PC-9 (cell line): ENCODE results near the gene ST7. TPM values are rescaled to one million over a fixed set of nuclear protein-coding genes. Genes with fewer than 3 reads are reported as not detected.
A peak's percentile ranks its signal among the peaks of the same experiment; 100 is the strongest.

ENCODE experiments used
- BruUV-seq: library from RNA; stranded (reverse); fragments of 400-500 nt; replicated peaks from 2 replicates; lab custom pipeline; 2021; lab: Mats Ljungman, UMichigan
- CTCF ChIA-PET: fragments of 300-600 bp; sonication (Branson Sonifier 250); formaldehyde crosslinking; loops from one replicate; lab custom pipeline; 2022; ENCODE audit warnings: antibody characterized with exemption; lab: Charles Lee
- POLR2A ChIA-PET: fragments of 300-600 bp; sonication (Branson Sonifier 250); formaldehyde crosslinking; loops from one replicate; lab custom pipeline; 2022; ENCODE audit warnings: antibody characterized with exemption; ENCODE audit not compliant: unreplicated experiment; lab: Charles Lee
- DNase-seq, 2 experiments: peaks; one replicate each; pipeline versions ENCODE4 v3.0.0 to v3.0.0-alpha.2; 2015 to 2022; ENCODE audit warnings: mixed read lengths in 1 of 2
- H2AFZ ChIP-seq: fragments of 200-600 bp; sonication (generic); 2 replicates; pipeline ENCODE4 v1.8.1; 2017; ENCODE audit warnings: antibody characterized with exemption
- H3F3A ChIP-seq: fragments of 200-600 bp; sonication (generic); 2 replicates; pipeline ENCODE4 v1.8.1; 2017; ENCODE audit warnings: antibody characterized with exemption, mild to moderate bottlenecking, low read depth; ENCODE audit not compliant: insufficient read depth
- H3K27ac ChIP-seq: fragments of 200-600 bp; sonication (generic); 2 replicates; pipeline ENCODE4 v1.6.1; 2016; ENCODE audit warnings: mixed run types
- H3K27me3 ChIP-seq: fragments of 200-600 bp; sonication (generic); 2 replicates; pipeline ENCODE4 v1.6.1; 2016; ENCODE audit warnings: low read depth, mixed run types; ENCODE audit not compliant: insufficient read depth
- H3K36me3 ChIP-seq: fragments of 200-600 bp; sonication (generic); 2 replicates; pipeline ENCODE4 v1.6.1; 2016; ENCODE audit warnings: low read depth, mixed run types
- H3K4me1 ChIP-seq: fragments of 200-600 bp; sonication (generic); replicated peaks from 2 replicates; pipeline ENCODE4 v1.6.1; 2016; ENCODE audit warnings: mixed run types; ENCODE audit not compliant: insufficient read depth
- H3K4me2 ChIP-seq: fragments of 200-600 bp; sonication (generic); 2 replicates; pipeline ENCODE4 v1.6.1; 2017; ENCODE audit warnings: mixed run types
- H3K4me3 ChIP-seq: fragments of 200-600 bp; sonication (generic); 2 replicates; pipeline ENCODE4 v1.6.1; 2016; ENCODE audit warnings: mixed run types
- H3K79me2 ChIP-seq: fragments of 200-600 bp; sonication (generic); 2 replicates; pipeline ENCODE4 v1.6.1; 2017; ENCODE audit warnings: low read depth, mixed run types
- H3K9me2 ChIP-seq: fragments of 200-600 bp; sonication (generic); 2 replicates; pipeline ENCODE4 v1.8.1; 2017; ENCODE audit warnings: mild to moderate bottlenecking; ENCODE audit not compliant: insufficient read depth
- H3K9me3 ChIP-seq: fragments of 200-600 bp; sonication (generic); 2 replicates; pipeline ENCODE4 v1.8.1; 2016; ENCODE audit warnings: low read depth; ENCODE audit not compliant: insufficient read depth
- H4K20me1 ChIP-seq: fragments of 200-600 bp; sonication (generic); 2 replicates; pipeline ENCODE4 v1.8.1; 2017; ENCODE audit not compliant: insufficient read depth
- CTCF ChIP-seq: fragments of 200-600 bp; sonication (generic); conservative IDR thresholded peaks from 2 replicates; pipeline ENCODE4 v1.6.1; 2017; ENCODE audit warnings: mixed run types, antibody characterized with exemption, mild to moderate bottlenecking, moderate library complexity
- EZH2 ChIP-seq: fragments of 200-600 bp; sonication (generic); IDR thresholded peaks from 2 replicates; pipeline ENCODE4 v1.8.0; 2017; ENCODE audit warnings: antibody characterized with exemption, low read depth
- intact Hi-C: fragments of 100-400 bp; cut with micrococcal nuclease; formaldehyde crosslinking; loops from one replicate; pipeline ENCODE4 v1.10.0; 2022; ENCODE audit not compliant: unreplicated experiment
- total RNA-seq: library from RNA; stranded (reverse); gene quantifications from 2 replicates; pipeline ENCODE4 v1.2.3, GENCODE V29; 2021

The ST7 gene
- total RNA-seq, 1 experiment from 2014 or later, result 25.8 TPM

- CTCF ChIA-PET, result interaction anchor here (0.6 to 2.2 kb wide), 6 partner anchors 20 to 524 kb away, joined by 3 to 6 read pairs (median 3); no protein-coding TSS in a partner anchor
- Histone ChIP-seq H3K9me3 (peaks cover 4% of the 10 kb centered on the region; the same call in 1 of the 2 replicates), H3K27me3 (no peaks in the 10 kb centered on the region), H3K4me3 (no peak overlapping the region), H3K36me3 (no peaks in the 10 kb centered on the region), H3K4me1 (peaks cover 22% of the 10 kb centered on the region), H3K9me2 (no peaks in the 10 kb centered on the region), H3K27ac (no peak overlapping the region), H3K79me2 (peaks cover 30% of the 10 kb centered on the region), H3K4me2 (no peak overlapping the region), H4K20me1 (0 out of 2 replicates have a peak, but pooled peaks cover 4% of the 10 kb centered on the region), H2AFZ (no peak overlapping the region), H3F3A (peaks cover 11% of the 10 kb centered on the region; the same call in 1 of the 2 replicates)
- POLR2A ChIA-PET, result interaction anchor here (0.6 kb wide), 1 partner anchor 17 kb away, joined by 4 read pairs; no protein-coding TSS in a partner anchor
- BruUV-seq, result no TSS peak
- intact Hi-C loops, result loop anchor here (1.0 kb wide), 1 partner anchor 139 kb away; no protein-coding TSS in a partner anchor
- TF ChIP-seq CTCF (peak; percentile 67), EZH2 (no peak)
- DNase-seq, result no peak
Measured at GRCh38 chr7:116988363-116988989, 35.2 kb downstream of the ST7 start.

GRCh38 chr7:116990056-116990455 lies 36.8 kb downstream of the ST7 start:
- Histone ChIP-seq H3K4me2 (no peak overlapping the region), H3K9me3 (peaks cover 4% of the 10 kb centered on the region; the same call in 1 of the 2 replicates), H3K27ac (no peak overlapping the region), H4K20me1 (no peaks in the 10 kb centered on the region), H3F3A (peaks cover 11% of the 10 kb centered on the region; the same call in 1 of the 2 replicates), H3K27me3 (no peaks in the 10 kb centered on the region), H3K4me3 (no peak overlapping the region), H3K36me3 (no peaks in the 10 kb centered on the region), H3K79me2 (peaks cover 24% of the 10 kb centered on the region), H3K4me1 (peaks cover 22% of the 10 kb centered on the region), H3K9me2 (no peaks in the 10 kb centered on the region), H2AFZ (no peak overlapping the region)
- no TSS peak for BruUV-seq
- CTCF ChIA-PET, result interaction anchor here (2.2 kb wide), 1 partner anchor 137 kb away, joined by 6 read pairs; no protein-coding TSS in a partner anchor
- TF ChIP-seq CTCF (no peak), EZH2 (no peak)
- no peak for DNase-seq
- intact Hi-C loops, result no loop called here
- POLR2A ChIA-PET, result no interaction called here

DNA sequence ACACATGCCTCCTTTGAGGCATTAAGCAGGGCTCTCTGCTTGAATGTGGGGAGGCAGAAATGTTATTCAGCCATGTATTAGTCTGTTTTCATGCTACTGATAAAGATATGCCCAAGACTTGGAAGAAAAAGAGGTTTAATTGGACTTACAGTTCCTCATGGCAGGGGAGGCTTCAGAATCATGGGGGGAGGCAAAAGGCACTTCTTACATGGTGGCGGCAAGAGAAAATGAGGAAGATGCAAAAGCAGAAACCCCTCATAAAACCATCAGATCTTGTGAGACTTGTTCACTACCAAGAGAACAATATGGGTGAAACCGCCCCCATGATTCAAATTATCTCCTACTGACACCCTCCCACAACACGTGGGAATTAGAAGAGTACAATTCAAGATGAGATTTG lies 37.9 kb downstream of the ST7 start:
- no peak overlapping the region for H2AFZ ChIP-seq
- H3K4me3 ChIP-seq, result no peak overlapping the region
- H3K4me2 ChIP-seq, result no peak overlapping the region
- TF ChIP-seq EZH2 (no peak), CTCF (no peak)
- DNase-seq, result no peak
- no peak overlapping the region for H3K27ac ChIP-seq
- no peaks in the 10 kb centered on the region for H3K36me3 ChIP-seq
- CTCF ChIA-PET, result no interaction called here
- peaks cover 11% of the 10 kb centered on the region; the same call in 1 of the 2 replicates for H3F3A ChIP-seq
- no peaks in the 10 kb centered on the region for H3K27me3 ChIP-seq
- no TSS peak for BruUV-seq
- H3K79me2 ChIP-seq, result peaks cover 16% of the 10 kb centered on the region
- POLR2A ChIA-PET, result no interaction called here
- intact Hi-C loops, result no loop called here
- H3K9me3 ChIP-seq, result peaks cover 4% of the 10 kb centered on the region; the same call in 1 of the 2 replicates
- H4K20me1 ChIP-seq, result no peaks in the 10 kb centered on the region
- no peaks in the 10 kb centered on the region for H3K9me2 ChIP-seq
- peaks cover 20% of the 10 kb centered on the region for H3K4me1 ChIP-seq
